CD4-positive, alpha-beta T cell (primary cell): ENCODE results near the gene ATP10A. TPM values are rescaled to one million over a fixed set of nuclear protein-coding genes. Genes with fewer than 3 reads are reported as not detected.
A peak's percentile ranks its signal among the peaks of the same experiment; 100 is the strongest.

Experiments
- ATAC-seq: fragments of 200-7000 bp; cut with Tn5 transposase; one replicate; pipeline ENCODE4 v1.10.0; 2022; ENCODE audit warnings: mild to moderate bottlenecking; ENCODE audit not compliant: poor library complexity
- CTCF ChIA-PET: fragments of 350-600 bp; sonication (Branson Sonifier 250); formaldehyde crosslinking; loops from one replicate; lab custom pipeline; 2021; ENCODE audit warnings: antibody characterized with exemption, inconsistent platforms; lab: Charles Lee
- POLR2A ChIA-PET: fragments of 350-600 bp; sonication (Branson Sonifier 250); formaldehyde crosslinking; loops from one replicate; lab custom pipeline; 2021; ENCODE audit warnings: antibody characterized with exemption, inconsistent platforms; lab: Charles Lee
- DNase-seq, 14 experiments: peaks; one replicate each; pipeline ENCODE4 v3.0.0-alpha.2; 2013 to 2020; ENCODE audit warnings: mixed read lengths in 2 of 14
- H3K27ac ChIP-seq, 2 donors: one replicate each; pipeline versions ENCODE4 v1.5.1 to v1.7.0; 2013; ENCODE audit warnings: low read length in 2 of 2, low read depth in 1 of 2, mild to moderate bottlenecking in 1 of 2
- H3K27me3 ChIP-seq, 2 experiments: 1 replicate in 1 of 2; 2 replicates in 1 of 2; pipeline versions ENCODE4 v1.6.1 to v1.7.0; 2013; ENCODE audit warnings: low read length in 2 of 2, control low read depth in 1 of 2, mild to moderate bottlenecking in 1 of 2, moderate library complexity in 1 of 2; ENCODE audit not compliant: insufficient read depth in 2 of 2, control insufficient read depth in 1 of 2
- H3K36me3 ChIP-seq: one replicate; pipeline ENCODE4 v1.6.1; 2013; ENCODE audit warnings: low read length, control low read depth; ENCODE audit not compliant: insufficient read depth
- H3K4me1 ChIP-seq: one replicate; pipeline ENCODE4 v1.6.1; 2013; ENCODE audit warnings: low read length, control low read depth; ENCODE audit not compliant: insufficient read depth
- H3K4me3 ChIP-seq: one replicate; pipeline ENCODE4 v1.5.1; 2013; ENCODE audit warnings: mild to moderate bottlenecking, low read length, moderate library complexity
- H3K9me3 ChIP-seq, 2 experiments: 1 replicate in 1 of 2; 2 replicates in 1 of 2; pipeline versions ENCODE4 v1.6.1 to v1.7.0; 2013; ENCODE audit warnings: low read length in 2 of 2, mild to moderate bottlenecking in 2 of 2, control low read depth in 1 of 2, moderate library complexity in 1 of 2; ENCODE audit not compliant: control insufficient read depth in 1 of 2, insufficient read depth in 1 of 2
- H3K27ac Mint-ChIP-seq: one replicate; pipeline ENCODE4 v1.8.0; 2020; ENCODE audit warnings: mixed read lengths
- H3K27me3 Mint-ChIP-seq: one replicate; pipeline ENCODE4 v1.8.0; 2021; ENCODE audit warnings: mixed read lengths
- H3K36me3 Mint-ChIP-seq: one replicate; pipeline ENCODE4 v1.8.0; 2021; ENCODE audit warnings: low read depth, mixed read lengths
- H3K4me1 Mint-ChIP-seq: one replicate; pipeline ENCODE4 v1.8.0; 2021; ENCODE audit warnings: low read depth, mixed read lengths
- H3K4me3 Mint-ChIP-seq: one replicate; pipeline ENCODE4 v1.8.0; 2020; ENCODE audit warnings: mild to moderate bottlenecking, mixed read lengths
- H3K9me3 Mint-ChIP-seq: one replicate; pipeline ENCODE4 v1.8.0; 2020; ENCODE audit warnings: mixed read lengths
- intact Hi-C, 2 experiments: fragments of 100-400 bp; cut with DNase I in 1 of 2; cut with micrococcal nuclease in 1 of 2; formaldehyde crosslinking; loops; one replicate each; pipeline versions ENCODE4 v1.15.1 to v1.9.0; 2023 to 2025; cut with DNase I, micrococcal nuclease
- total RNA-seq, 174 experiments: library from RNA in 2 of 174; stranded (reverse) in 2 of 174; gene quantifications; one replicate each; pipeline ENCODE4 v1.2.3 and lab custom pipeline; 2021 to 2026
- TF ChIP-seq, protein P1 (sequence below): fragments of 200-600 bp; IDR thresholded peaks from one replicate; pipeline ENCODE4 v1.8.0; 2022; ENCODE audit warnings: antibody characterized with exemption, mild to moderate bottlenecking

Gene ATP10A
- total RNA-seq, 2 experiments from 2014 or later: 30.0 to 30.4 TPM

DNA sequence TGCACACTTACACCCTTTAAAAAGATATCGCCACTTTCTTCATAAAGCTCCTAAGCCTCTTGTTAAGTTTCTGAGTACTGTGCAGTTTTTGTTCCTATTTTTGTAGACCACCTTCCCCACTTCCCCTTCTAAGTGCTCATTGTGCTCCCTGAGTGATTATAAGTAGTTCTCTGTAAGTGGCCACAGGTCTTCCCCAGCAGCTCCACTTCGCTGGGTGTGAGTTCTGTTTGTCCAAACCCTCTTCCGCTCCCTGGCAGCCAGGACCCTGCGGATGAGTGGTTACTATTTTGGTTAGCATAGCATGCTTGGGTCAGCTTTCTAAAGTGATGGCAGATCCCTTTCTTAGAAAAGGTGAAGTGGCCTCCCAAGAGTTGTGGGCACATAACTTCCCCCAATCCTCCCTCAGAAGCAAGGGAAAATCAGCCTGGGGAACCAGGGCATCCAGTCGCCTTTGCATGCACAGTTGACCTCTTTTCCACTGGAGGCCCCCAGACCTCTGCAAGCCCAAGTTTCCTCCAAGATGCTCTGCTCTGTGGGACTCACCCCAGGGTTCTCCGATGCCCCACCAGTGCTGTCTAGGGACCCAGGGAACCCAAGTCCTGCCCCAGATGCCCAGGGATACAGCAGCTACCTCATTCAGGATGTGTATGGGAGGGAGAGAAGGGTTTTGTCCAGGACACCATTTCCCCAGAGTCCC lies 69.6 kb downstream of the ATP10A start:
- Mint-ChIP-seq H3K4me3 (no peak overlapping the region), H3K4me1 (peaks cover 63% of the 10 kb centered on the region), H3K27me3 (no peaks in the 10 kb centered on the region), H3K9me3 (no peaks in the 10 kb centered on the region), H3K27ac (no peak overlapping the region), H3K36me3 (no peaks in the 10 kb centered on the region)
- H3K4me1 ChIP-seq: peaks cover 44% of the 10 kb centered on the region
- ATAC-seq (no peak), DNase-seq (peak in 4 of 14 experiments; percentile 19 to 34 (median 24))
- intact Hi-C loops: no loop called here
- H3K9me3 ChIP-seq: no peaks in the 10 kb centered on the region
- TF ChIP-seq, protein P1, sequence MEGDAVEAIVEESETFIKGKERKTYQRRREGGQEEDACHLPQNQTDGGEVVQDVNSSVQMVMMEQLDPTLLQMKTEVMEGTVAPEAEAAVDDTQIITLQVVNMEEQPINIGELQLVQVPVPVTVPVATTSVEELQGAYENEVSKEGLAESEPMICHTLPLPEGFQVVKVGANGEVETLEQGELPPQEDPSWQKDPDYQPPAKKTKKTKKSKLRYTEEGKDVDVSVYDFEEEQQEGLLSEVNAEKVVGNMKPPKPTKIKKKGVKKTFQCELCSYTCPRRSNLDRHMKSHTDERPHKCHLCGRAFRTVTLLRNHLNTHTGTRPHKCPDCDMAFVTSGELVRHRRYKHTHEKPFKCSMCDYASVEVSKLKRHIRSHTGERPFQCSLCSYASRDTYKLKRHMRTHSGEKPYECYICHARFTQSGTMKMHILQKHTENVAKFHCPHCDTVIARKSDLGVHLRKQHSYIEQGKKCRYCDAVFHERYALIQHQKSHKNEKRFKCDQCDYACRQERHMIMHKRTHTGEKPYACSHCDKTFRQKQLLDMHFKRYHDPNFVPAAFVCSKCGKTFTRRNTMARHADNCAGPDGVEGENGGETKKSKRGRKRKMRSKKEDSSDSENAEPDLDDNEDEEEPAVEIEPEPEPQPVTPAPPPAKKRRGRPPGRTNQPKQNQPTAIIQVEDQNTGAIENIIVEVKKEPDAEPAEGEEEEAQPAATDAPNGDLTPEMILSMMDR: no peak
- no peaks in the 10 kb centered on the region for H3K36me3 ChIP-seq
- no peaks in the 10 kb centered on the region for H3K27me3 ChIP-seq
- no peak overlapping the region for H3K4me3 ChIP-seq
- H3K27ac ChIP-seq: no peak overlapping the region
- POLR2A ChIA-PET: no interaction called here
- CTCF ChIA-PET: no interaction called here

DNA sequence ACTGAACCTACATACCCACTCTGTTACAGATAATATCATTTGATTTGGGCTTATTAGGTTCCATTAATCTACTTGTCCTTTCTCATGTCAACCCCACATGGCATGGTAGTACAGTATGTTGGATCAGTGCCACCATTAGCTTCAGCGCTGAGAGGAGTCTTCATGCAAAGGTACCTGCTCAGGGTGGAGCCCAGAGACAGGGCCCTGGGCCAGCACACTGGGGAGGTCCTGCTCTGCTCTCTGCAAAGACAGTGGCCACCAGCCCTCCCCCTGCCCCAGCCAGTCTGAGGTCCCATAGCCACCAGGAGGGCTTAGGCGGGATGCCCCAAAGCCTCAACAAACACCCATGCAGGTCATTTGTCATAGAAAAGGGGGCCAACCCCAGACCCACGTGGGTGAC lies 71.0 kb downstream of the ATP10A start:
- CTCF ChIA-PET: no interaction called here
- intact Hi-C loops: no loop called here
- H3K36me3 Mint-ChIP-seq: no peaks in the 10 kb centered on the region
- DNase-seq (no peak), ATAC-seq (no peak)
- no peak overlapping the region for H3K27ac Mint-ChIP-seq
- H3K9me3 Mint-ChIP-seq: no peaks in the 10 kb centered on the region
- no peaks in the 10 kb centered on the region for H3K27me3 Mint-ChIP-seq
- Histone ChIP-seq H3K36me3 (no peaks in the 10 kb centered on the region), H3K9me3 (no peaks in the 10 kb centered on the region), H3K27me3 (no peaks in the 10 kb centered on the region), H3K27ac (no peak overlapping the region), H3K4me3 (no peak overlapping the region), H3K4me1 (peaks cover 42% of the 10 kb centered on the region)
- peaks cover 58% of the 10 kb centered on the region for H3K4me1 Mint-ChIP-seq
- no peak overlapping the region for H3K4me3 Mint-ChIP-seq
- TF ChIP-seq, protein P1: no peak
- POLR2A ChIA-PET: no interaction called here

DNA sequence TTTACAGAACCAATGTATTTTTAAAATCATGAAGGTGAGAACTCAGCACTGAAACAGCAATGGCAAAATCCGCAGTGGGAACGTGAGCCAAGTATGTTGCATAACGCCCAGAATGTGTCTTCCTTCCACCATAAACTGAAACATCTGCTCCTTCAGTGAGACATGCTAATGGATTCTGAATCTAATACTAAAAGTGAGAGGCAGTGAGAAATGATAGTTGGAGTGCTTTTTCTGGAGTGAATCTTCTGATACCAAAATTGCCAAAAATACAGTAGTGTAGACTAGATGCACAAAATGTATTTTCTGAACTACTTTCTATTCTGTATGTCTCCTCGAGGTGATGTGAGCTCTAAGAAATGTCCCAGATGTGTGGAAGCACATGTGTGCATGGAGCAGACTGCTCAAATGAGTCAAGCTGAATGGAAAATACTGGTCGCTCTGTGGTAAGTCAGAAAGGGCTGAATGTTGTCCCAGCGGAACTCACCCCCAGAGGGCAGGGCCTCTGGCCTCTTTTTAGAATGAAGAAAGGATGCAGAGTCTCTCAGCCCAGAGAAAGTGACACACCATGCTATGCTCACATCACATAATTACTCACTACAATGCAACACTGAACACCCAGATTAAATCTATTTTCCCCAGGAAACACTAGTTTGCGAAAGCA lies 73.0 kb downstream of the ATP10A start:
- H3K9me3 ChIP-seq: no peaks in the 10 kb centered on the region
- ChIA-PET CTCF (interaction anchor here (0.6 kb wide), 1 partner anchor 78 kb away, joined by 3 read pairs; no protein-coding TSS in a partner anchor), POLR2A (interaction anchor here (0.6 kb wide), 1 partner anchor 48 kb away, joined by 3 read pairs; no protein-coding TSS in a partner anchor)
- peaks cover 30% of the 10 kb centered on the region for H3K4me1 ChIP-seq
- Mint-ChIP-seq H3K27me3 (no peaks in the 10 kb centered on the region), H3K36me3 (no peaks in the 10 kb centered on the region), H3K27ac (peak overlapping the region; percentile 52), H3K4me1 (peaks cover 51% of the 10 kb centered on the region), H3K9me3 (no peaks in the 10 kb centered on the region), H3K4me3 (no peak overlapping the region)
- no peak overlapping the region for H3K4me3 ChIP-seq
- intact Hi-C loops: loop anchor here in 1 of 2 experiments (10.0 kb wide), 1 partner anchor 145 kb away; no protein-coding TSS in a partner anchor
- DNase-seq (peak in 3 of 14 experiments; percentile 7 to 26 (median 15)), ATAC-seq (no peak)
- H3K36me3 ChIP-seq: no peaks in the 10 kb centered on the region
- TF ChIP-seq, protein P1: no peak
- no peak overlapping the region for H3K27ac ChIP-seq
- H3K27me3 ChIP-seq: no peaks in the 10 kb centered on the region
